ENCODE measurements around the gene ZNF354C. TPM values are rescaled to one million over a fixed set of nuclear protein-coding genes. Genes with fewer than 3 reads are reported as not detected.

ZNF354C gene
- total RNA-seq, 2 donors from 2014 or later, result 8.3 to 12.5 TPM

- Mint-ChIP-seq H3K9me3 (peaks cover 12 to 21% of the 10 kb centered on the region in 2 donors), H3K4me1 (ENCODE audit: low read depth) (no peaks in the 10 kb centered on the region), H3K27ac (no peak overlapping the region), H3K4me3 (no peak overlapping the region), H3K36me3 (ENCODE audit: insufficient read depth in 2 of 2) (peaks cover 3 to 9% of the 10 kb centered on the region in 2 donors), H3K27me3 (ENCODE audit: low read depth) (no peaks in the 10 kb centered on the region)
- DNase-seq (no peak), ATAC-seq (replicated peaks in 1 of 2) (no peak)
Measured at GRCh38 chr5:179118338-179118737, 58.2 kb downstream of the ZNF354C start.

- Mint-ChIP-seq H3K27ac (no peak overlapping the region), H3K9me3 (peaks cover 8 to 15% of the 10 kb centered on the region in 2 donors), H3K27me3 (ENCODE audit: low read depth) (no peaks in the 10 kb centered on the region), H3K4me1 (ENCODE audit: low read depth) (no peaks in the 10 kb centered on the region), H3K36me3 (ENCODE audit: insufficient read depth in 2 of 2) (peaks cover 3 to 9% of the 10 kb centered on the region in 2 donors), H3K4me3 (no peak overlapping the region)
- DNase-seq (no peak), ATAC-seq (replicated peaks in 1 of 2) (no peak)
Measured at GRCh38 chr5:179118756-179119414, 58.7 kb downstream of the ZNF354C start.

- H3K9me3 Mint-ChIP-seq, result peaks cover 8 to 11% of the 10 kb centered on the region in 2 donors
- H3K4me1 Mint-ChIP-seq (ENCODE audit: low read depth), result no peaks in the 10 kb centered on the region
- H3K4me3 Mint-ChIP-seq, result no peak overlapping the region
Measured at GRCh38 chr5:179119415-179120170, 59.4 kb downstream of the ZNF354C start.

GRCh38 chr5:179120421-179120861, 60.3 kb downstream of the ZNF354C start:
- Mint-ChIP-seq H3K36me3 (ENCODE audit: insufficient read depth in 2 of 2) (peaks cover 3 to 6% of the 10 kb centered on the region in 2 donors), H3K27me3 (ENCODE audit: low read depth) (no peaks in the 10 kb centered on the region), H3K27ac (no peak overlapping the region), H3K4me3 (no peak overlapping the region), H3K9me3 (peaks cover 2 to 6% of the 10 kb centered on the region in 2 donors), H3K4me1 (ENCODE audit: low read depth) (no peaks in the 10 kb centered on the region)
- ATAC-seq (replicated peaks in 1 of 2), result no peak
- no peak for DNase-seq

More at GRCh38 chr5:179119415-179120170, 59.4 kb downstream of the ZNF354C start:
- ATAC-seq (replicated peaks in 1 of 2) (no peak), DNase-seq (no peak)
- Mint-ChIP-seq H3K27ac (no peak overlapping the region), H3K36me3 (ENCODE audit: insufficient read depth in 2 of 2) (peaks cover 3 to 9% of the 10 kb centered on the region in 2 donors), H3K27me3 (ENCODE audit: low read depth) (no peaks in the 10 kb centered on the region)

GRCh38 chr5:179120951-179121666, 60.9 kb downstream of the ZNF354C start:
- no peak overlapping the region for H3K27ac Mint-ChIP-seq
- H3K27me3 Mint-ChIP-seq (ENCODE audit: low read depth), result no peaks in the 10 kb centered on the region
- ATAC-seq (replicated peaks in 1 of 2) (no peak), DNase-seq (no peak)
- peaks cover 2 to 6% of the 10 kb centered on the region in 2 donors for H3K9me3 Mint-ChIP-seq
- no peak overlapping the region for H3K4me3 Mint-ChIP-seq
- peaks cover 3 to 5% of the 10 kb centered on the region in 2 donors for H3K36me3 Mint-ChIP-seq (ENCODE audit: insufficient read depth in 2 of 2)
- H3K4me1 Mint-ChIP-seq (ENCODE audit: low read depth), result no peaks in the 10 kb centered on the region

- Mint-ChIP-seq H3K27ac (no peak overlapping the region), H3K4me3 (no peak overlapping the region), H3K36me3 (ENCODE audit: insufficient read depth in 2 of 2) (peaks cover 3 to 5% of the 10 kb centered on the region in 2 donors), H3K9me3 (peaks cover 0 to 2% of the 10 kb centered on the region in 2 donors), H3K27me3 (ENCODE audit: low read depth) (no peaks in the 10 kb centered on the region), H3K4me1 (ENCODE audit: low read depth) (no peaks in the 10 kb centered on the region)
- ATAC-seq (replicated peaks in 1 of 2) (no peak), DNase-seq (no peak)
Measured at GRCh38 chr5:179121667-179122111, 61.5 kb downstream of the ZNF354C start.

GRCh38 chr5:179122411-179123108, 62.4 kb downstream of the ZNF354C start:
- Mint-ChIP-seq H3K36me3 (ENCODE audit: insufficient read depth in 2 of 2) (peaks cover 3 to 5% of the 10 kb centered on the region in 2 donors), H3K27me3 (ENCODE audit: low read depth) (no peaks in the 10 kb centered on the region), H3K4me3 (no peak overlapping the region), H3K4me1 (ENCODE audit: low read depth) (no peaks in the 10 kb centered on the region), H3K9me3 (peaks cover 0 to 2% of the 10 kb centered on the region in 2 donors), H3K27ac (no peak overlapping the region)
- no peak for ATAC-seq (replicated peaks in 1 of 2)
- no peak for DNase-seq

GRCh38 chr5:179123109-179123426, 62.9 kb downstream of the ZNF354C start:
- Mint-ChIP-seq H3K9me3 (peaks cover 0 to 2% of the 10 kb centered on the region in 2 donors), H3K27me3 (ENCODE audit: low read depth) (no peaks in the 10 kb centered on the region), H3K4me1 (ENCODE audit: low read depth) (no peaks in the 10 kb centered on the region), H3K27ac (no peak overlapping the region), H3K4me3 (no peak overlapping the region), H3K36me3 (ENCODE audit: insufficient read depth in 2 of 2) (peaks cover 3 to 5% of the 10 kb centered on the region in 2 donors)
- no peak for DNase-seq
- ATAC-seq (replicated peaks in 1 of 2), result no peak

- Mint-ChIP-seq H3K4me3 (no peak overlapping the region), H3K36me3 (ENCODE audit: insufficient read depth in 2 of 2) (peaks cover 3 to 5% of the 10 kb centered on the region in 2 donors), H3K27ac (no peak overlapping the region), H3K4me1 (ENCODE audit: low read depth) (no peaks in the 10 kb centered on the region), H3K27me3 (ENCODE audit: low read depth) (no peaks in the 10 kb centered on the region), H3K9me3 (peaks cover 0 to 2% of the 10 kb centered on the region in 2 donors)
- ATAC-seq (replicated peaks in 1 of 2) (no peak), DNase-seq (no peak)
Measured at GRCh38 chr5:179123491-179124272, 63.5 kb downstream of the ZNF354C start.

GRCh38 chr5:179124273-179124852, 64.2 kb downstream of the ZNF354C start:
- H3K4me3 Mint-ChIP-seq, result no peak overlapping the region
- DNase-seq (no peak), ATAC-seq (replicated peaks in 1 of 2) (no peak)
- H3K27me3 Mint-ChIP-seq (ENCODE audit: low read depth), result no peaks in the 10 kb centered on the region
- H3K9me3 Mint-ChIP-seq, result peaks cover 0 to 2% of the 10 kb centered on the region in 2 donors
- no peaks in the 10 kb centered on the region for H3K4me1 Mint-ChIP-seq (ENCODE audit: low read depth)
- H3K27ac Mint-ChIP-seq, result no peak overlapping the region
- H3K36me3 Mint-ChIP-seq (ENCODE audit: insufficient read depth in 2 of 2), result peaks cover 3 to 5% of the 10 kb centered on the region in 2 donors

- DNase-seq, result no peak
- no peaks in the 10 kb centered on the region for H3K4me1 Mint-ChIP-seq (ENCODE audit: low read depth)
- ATAC-seq (replicated peaks in 1 of 2), result no peak
- no peak overlapping the region for H3K4me3 Mint-ChIP-seq
- H3K36me3 Mint-ChIP-seq (ENCODE audit: insufficient read depth in 2 of 2), result peaks cover 1 to 2% of the 10 kb centered on the region in 2 donors
- no peaks in the 10 kb centered on the region for H3K27me3 Mint-ChIP-seq (ENCODE audit: low read depth)
- peaks cover 0 to under 1% of the 10 kb centered on the region in 2 donors for H3K9me3 Mint-ChIP-seq
- H3K27ac Mint-ChIP-seq, result no peak overlapping the region
Measured at GRCh38 chr5:179124853-179125788, 64.9 kb downstream of the ZNF354C start.

All from activated T-cell treated with anti-CD3 and anti-CD28 coated beads, Interleukin-2, amount 50 U/mL, for 72 hours (primary cell).